HK-2 (cell line): ENCODE measurements around the gene HHAT.

Source experiments
- DNase-seq: peaks from one replicate; pipeline ENCODE4 v3.0.0-alpha.2; 2018; ENCODE audit not compliant: unreplicated experiment

Gene HHAT

GRCh38 chr1:210359255-210359654, 30.6 kb downstream of the HHAT start:
- DNase-seq, result no peak

DNA sequence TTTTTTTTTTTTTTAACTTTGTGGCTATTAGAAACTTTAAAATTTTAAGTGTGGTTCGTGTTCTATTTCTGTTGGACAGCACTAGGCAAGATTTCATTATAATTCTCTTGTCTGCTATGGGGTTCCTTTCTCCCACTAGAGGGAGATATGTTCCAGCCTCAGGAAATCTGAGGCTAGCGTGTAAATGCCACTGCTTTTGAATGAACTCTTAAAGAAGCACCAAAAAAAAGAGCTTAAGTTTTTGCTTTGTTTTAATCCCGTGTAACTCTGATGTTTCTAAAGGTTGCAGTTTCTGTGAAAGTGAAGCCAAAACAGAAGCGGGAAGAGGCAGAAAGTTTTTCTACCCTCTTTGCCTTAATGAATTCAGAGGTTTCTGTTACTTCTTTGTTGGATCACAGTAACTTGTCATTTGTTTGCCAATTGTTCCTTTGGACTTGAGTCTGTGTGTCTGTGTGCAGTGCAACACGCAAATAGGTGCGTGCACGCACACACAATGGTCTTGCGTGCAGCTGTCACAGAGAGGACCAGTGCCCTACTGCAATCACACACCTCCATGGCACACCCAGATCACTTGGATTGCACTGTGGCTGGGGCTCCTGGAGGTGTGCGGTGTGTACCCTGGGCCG, 32.3 kb downstream of the HHAT start:
- DNase-seq, result no peak

- no peak for DNase-seq
Measured at GRCh38 chr1:210361665-210362064, 33.0 kb downstream of the HHAT start.

- no peak for DNase-seq
Measured at GRCh38 chr1:210362526-210362925, 33.8 kb downstream of the HHAT start.

GRCh38 chr1:210363119-210363518, 34.4 kb downstream of the HHAT start:
- DNase-seq, result no peak

DNA sequence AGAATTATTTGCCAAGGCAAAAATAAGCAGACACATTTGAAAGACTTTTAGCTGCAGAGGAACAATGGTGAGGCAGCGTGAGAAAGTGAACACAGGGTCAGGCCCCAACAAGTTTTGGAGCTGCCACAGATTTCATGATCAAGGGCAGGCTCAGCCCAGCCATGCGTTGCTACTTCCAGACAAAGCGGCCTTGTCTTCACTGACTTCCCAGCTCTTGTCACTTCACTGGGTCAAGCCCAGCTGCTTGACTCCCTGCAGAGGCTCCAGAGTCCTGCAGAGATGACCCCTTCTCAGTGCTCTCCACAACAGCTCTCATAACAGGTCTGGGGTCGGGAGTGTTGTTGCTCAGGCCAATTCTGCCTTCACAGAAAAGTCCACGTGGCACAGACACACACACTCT, 35.8 kb downstream of the HHAT start:
- no peak for DNase-seq

DNA sequence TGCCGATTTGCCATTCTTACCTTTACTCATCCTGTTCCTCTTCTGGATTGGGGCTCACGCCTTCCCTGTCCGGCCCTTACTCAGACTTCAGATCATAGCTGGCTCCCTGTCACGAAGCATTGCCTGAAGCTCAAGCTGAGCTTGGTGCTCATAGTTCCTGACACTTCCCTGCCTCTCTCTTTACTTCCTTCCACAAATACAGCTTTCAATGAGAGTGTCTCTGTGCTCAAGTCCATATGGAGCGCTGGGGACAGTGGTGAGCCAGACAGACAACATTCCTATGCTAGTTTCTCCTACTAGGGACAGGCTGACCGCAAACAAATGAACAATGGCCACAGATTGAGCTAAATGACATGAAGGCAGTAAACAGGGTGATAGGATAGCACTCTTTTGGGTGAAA, 38.1 kb downstream of the HHAT start:
- no peak for DNase-seq

DNA sequence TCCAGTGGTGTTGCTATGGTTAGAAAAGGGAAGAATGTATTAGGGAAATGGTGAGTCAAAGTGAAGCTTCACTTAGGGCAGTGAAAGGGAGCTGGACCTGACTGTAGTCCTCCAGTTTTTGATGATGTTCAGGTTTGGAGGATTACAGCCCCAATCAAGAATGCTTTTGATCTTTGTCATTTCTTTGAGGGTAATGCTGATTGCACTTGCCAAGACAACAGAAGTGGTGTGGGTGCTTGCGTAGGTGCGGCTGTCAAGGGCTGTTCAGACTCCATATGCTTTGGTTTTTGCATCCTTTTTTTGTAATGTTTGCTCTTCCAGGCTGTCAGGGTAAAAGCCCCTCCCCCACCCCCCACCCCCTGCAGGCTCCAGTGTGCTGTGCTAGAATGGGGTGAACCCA, 38.9 kb downstream of the HHAT start:
- DNase-seq, result no peak

DNA sequence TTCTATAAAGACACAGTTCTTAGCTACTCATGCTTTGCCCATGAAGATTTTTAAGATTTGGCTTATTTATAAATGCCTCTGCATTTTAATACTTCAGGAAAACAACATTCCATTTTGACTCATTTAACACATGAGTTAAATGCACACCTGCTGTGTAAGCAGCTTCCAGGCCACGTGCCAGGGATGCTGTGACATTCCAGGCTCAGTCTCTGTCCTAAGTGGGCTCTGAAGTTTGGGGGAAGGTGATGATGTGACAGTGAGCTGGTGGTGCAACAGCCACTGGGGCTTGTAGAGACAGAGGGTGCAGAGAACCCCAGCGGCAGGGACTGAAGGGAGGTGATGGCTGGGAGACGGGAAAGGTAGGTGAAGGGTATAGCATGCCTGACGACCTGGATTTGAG, 40.7 kb downstream of the HHAT start:
- no peak for DNase-seq

- no peak for DNase-seq
Measured at GRCh38 chr1:210371916-210372315, 43.2 kb downstream of the HHAT start.

DNA sequence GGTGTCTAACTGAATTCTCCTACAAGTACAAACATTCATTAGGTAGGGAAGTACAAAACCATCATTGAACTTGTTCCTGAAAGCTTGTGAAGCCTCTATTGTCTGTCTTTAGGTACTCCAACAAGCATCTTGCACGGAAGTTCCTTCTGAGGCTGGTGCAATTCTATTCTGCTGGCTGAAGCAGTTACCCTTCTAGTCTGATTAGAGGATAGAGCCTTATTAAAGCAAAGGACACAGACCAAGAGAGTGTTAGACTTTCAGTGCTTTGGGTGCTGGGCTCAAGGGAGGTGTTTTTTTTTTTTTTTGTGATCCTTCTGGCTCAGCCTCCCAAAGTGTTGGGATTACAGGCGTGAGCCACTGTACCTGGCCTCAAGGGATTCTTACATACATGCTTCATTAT, 43.8 kb downstream of the HHAT start:
- no peak for DNase-seq

GRCh38 chr1:210372931-210373627, 44.4 kb downstream of the HHAT start:
- DNase-seq, result peak; percentile 51

- peak; percentile 36 for DNase-seq
Measured at GRCh38 chr1:210373628-210373877, 44.9 kb downstream of the HHAT start.

- peak; percentile 96 for DNase-seq
Measured at GRCh38 chr1:210373878-210374599, 45.3 kb downstream of the HHAT start.

- DNase-seq, result peak; percentile 18
Measured at GRCh38 chr1:210374600-210374953, 45.9 kb downstream of the HHAT start.

DNA sequence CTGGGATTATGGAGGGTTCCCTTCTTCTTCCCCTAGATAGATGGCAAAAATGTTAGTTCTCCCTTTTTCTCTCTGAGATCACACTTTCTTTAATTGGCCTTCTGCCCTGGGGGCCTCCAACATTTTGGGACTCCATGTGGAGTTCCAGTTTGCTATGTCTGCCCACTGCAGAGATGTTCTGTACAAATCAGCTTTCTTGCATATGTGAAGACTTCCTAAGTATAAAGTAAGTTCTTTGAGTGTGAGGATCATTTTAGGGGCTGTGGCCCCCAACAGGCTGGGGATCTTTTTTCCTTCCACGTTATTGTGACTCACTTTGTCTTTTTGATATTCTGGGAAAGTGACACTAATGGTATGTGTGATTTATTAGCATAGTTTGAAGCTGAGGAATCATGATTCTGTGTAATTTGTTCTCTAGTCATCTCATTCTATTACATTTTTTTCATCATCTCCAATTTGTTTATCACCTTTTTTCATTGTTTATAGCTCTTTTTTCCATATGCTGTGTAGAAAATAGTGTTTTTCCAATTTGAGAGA, 48.2 kb downstream of the HHAT start:
- DNase-seq, result no peak

GRCh38 chr1:210377731-210378333, 49.1 kb downstream of the HHAT start:
- DNase-seq, result no peak

- no peak for DNase-seq
Measured at GRCh38 chr1:210378736-210379135, 50.0 kb downstream of the HHAT start.

DNA sequence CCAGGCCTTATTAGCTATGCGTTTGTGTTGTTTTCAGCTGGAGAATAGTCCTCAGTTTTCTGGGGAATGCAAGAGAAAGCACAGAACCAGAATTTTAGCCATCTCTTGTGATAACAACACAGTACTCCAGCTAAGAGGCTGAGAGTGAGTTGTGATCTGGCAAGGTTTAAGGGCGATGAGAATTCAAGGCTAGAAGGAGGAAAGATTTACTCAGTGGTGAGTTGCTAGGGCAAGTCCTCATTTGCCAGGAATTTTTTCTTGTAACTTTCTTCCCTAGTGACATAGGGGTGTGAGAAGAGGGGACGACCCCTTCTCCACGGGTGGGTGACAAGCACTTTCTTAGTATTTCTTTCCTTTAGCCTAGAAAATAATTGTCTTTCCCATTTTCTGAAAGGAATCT, 53.2 kb downstream of the HHAT start:
- DNase-seq, result no peak

- DNase-seq, result no peak
Measured at GRCh38 chr1:210384625-210385024, 55.9 kb downstream of the HHAT start.

- no peak for DNase-seq
Measured at GRCh38 chr1:210385228-210385627, 56.5 kb downstream of the HHAT start.

DNA sequence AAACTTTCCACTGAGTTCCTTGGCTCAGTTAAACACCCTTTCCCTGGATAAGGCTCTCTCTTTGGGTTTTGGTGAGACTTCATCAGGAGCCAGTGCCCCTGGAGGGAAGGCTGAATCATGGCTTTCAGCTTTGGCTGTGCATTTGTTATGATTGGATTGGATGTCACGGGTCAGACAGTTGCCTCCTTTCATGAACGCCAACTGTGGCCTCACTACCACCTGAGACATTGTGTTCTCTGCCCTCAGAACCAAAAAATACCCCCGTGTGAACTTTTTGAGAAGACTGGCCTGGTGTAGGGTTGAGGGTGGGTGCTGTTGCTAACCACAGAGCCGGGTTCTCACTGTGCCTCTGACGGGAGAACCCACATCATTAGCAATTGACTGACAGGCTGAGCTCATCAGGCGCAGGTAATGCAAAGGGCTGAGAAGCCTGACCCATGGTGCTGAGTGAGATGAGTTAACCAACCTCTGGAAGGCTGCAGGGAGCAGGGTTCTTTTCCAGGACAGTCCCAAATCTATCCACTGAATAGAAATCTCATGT, 65.6 kb downstream of the HHAT start:
- DNase-seq, result no peak

DNA sequence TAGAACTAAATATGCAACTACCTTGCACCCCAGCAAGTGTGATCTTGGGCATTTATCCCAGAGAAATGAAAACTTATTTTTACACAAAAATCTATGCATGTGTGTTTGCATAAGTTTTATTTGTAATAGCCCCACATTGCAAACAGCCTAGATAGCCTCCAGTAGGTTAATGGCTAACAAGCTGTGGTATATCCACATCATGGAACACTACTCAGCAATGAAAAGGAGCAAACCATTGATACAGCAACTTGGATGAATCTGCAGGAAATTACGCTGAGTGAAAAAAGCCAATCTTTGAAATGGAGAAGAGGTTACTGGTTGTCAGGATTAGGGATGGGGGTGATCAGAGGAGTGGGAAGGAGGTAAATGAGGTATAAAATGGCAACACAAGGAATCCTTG, 67.8 kb downstream of the HHAT start:
- no peak for DNase-seq
